ENCODE results near the gene LAX1. TPM values are rescaled to one million over a fixed set of nuclear protein-coding genes. Genes with fewer than 3 reads are reported as not detected.

Gene LAX1
- total and polyA plus RNA-seq, 10 of the 15 experiments (the other 5 are each of a cell fraction or from before 2014, with no cell fraction given), result 2.1 to 15.0 (median 9.0) TPM

DNA sequence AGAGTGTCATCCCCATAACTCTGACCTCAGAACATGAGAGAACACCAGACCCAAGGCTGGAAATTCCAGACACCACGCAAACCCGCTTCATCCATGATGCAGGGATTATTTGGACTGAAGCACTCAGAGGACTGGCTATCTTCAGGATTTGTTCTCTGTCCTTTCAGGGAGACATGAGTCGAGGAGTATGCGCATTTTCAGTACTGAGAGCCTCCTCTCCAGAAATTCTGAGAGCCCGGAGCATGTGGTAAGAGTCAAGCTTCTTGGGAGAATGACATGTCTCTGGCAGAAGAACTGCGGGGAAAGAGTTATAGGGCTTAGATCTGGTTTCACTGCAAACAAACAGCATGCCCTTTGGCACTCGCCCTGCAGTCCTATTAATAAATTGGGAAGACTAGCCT is 6.9 kb downstream of the LAX1 start:
- Histone ChIP-seq H3K4me1 (ENCODE audit: control insufficient read depth, insufficient read depth, low read length) (no peaks in the 10 kb centered on the region), H3K4me3 (no peak overlapping the region), H3K9ac (ENCODE audit: control insufficient read depth, insufficient read depth, low read length) (no peak overlapping the region), H4K20me1 (ENCODE audit: control insufficient read depth, insufficient read depth) (no peaks in the 10 kb centered on the region), H2AFZ (ENCODE audit: control insufficient read depth, low read depth, low read length) (no peak overlapping the region), H3K36me3 (ENCODE audit: control insufficient read depth in 2 of 2, insufficient read depth in 2 of 2, low read length in 1 of 2) (0 out of 4 replicates have a peak, but pooled peaks cover 0 to 8% of the 10 kb centered on the region in 2 experiments), H3K27ac (ENCODE audit: control insufficient read depth, insufficient read depth) (no peak overlapping the region), H3K27me3 (replicated peaks in 1 of 2; ENCODE audit: control insufficient read depth in 2 of 2, insufficient read depth in 2 of 2, low read length in 1 of 2) (no peaks in the 10 kb centered on the region), H3K79me2 (ENCODE audit: control insufficient read depth, insufficient read depth, low read length) (no peaks in the 10 kb centered on the region; the same call in 1 of the 2 replicates), H3K9me3 (replicated peaks; ENCODE audit: control insufficient read depth, insufficient read depth, low read length) (no peaks in the 10 kb centered on the region), H3K4me2 (ENCODE audit: control insufficient read depth, insufficient read depth) (no peak overlapping the region)
- POLR2A ChIA-PET, result no interaction called here
- intact Hi-C loops (cut with micrococcal nuclease; ENCODE audit: unreplicated experiment), result no loop called here
- no peak for FAIRE-seq
- ATAC-seq, result no peak
- CTCF ChIA-PET, result interaction anchor here (0.6 kb wide), 1 partner anchor 385 kb away, joined by 3 read pairs; no protein-coding TSS in a partner anchor
- TF ChIP-seq, protein P1, sequence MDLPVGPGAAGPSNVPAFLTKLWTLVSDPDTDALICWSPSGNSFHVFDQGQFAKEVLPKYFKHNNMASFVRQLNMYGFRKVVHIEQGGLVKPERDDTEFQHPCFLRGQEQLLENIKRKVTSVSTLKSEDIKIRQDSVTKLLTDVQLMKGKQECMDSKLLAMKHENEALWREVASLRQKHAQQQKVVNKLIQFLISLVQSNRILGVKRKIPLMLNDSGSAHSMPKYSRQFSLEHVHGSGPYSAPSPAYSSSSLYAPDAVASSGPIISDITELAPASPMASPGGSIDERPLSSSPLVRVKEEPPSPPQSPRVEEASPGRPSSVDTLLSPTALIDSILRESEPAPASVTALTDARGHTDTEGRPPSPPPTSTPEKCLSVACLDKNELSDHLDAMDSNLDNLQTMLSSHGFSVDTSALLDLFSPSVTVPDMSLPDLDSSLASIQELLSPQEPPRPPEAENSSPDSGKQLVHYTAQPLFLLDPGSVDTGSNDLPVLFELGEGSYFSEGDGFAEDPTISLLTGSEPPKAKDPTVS (IDR thresholded peaks at IDR 0.05; ENCODE audit: low read depth, low read length), result no peak
- TF ChIP-seq JUNB (IDR thresholded peaks at IDR 0.05) (no peak), ZBED1 (IDR thresholded peaks at IDR 0.05; ENCODE audit: borderline replicate concordance) (no peak), ASH2L (IDR thresholded peaks at IDR 0.05; ENCODE audit: borderline replicate concordance, low read depth) (no peak), SMAD5 (IDR thresholded peaks at IDR 0.05; ENCODE audit: low read depth) (no peak), TBL1XR1 (IDR thresholded peaks at IDR 0.05; ENCODE audit: low read depth, low read length) (no peak), POLR2AphosphoS2 (IDR thresholded peaks at IDR 0.05; ENCODE audit: low read depth, low read length) (no peak)
- TF ChIP-seq, protein P2, sequence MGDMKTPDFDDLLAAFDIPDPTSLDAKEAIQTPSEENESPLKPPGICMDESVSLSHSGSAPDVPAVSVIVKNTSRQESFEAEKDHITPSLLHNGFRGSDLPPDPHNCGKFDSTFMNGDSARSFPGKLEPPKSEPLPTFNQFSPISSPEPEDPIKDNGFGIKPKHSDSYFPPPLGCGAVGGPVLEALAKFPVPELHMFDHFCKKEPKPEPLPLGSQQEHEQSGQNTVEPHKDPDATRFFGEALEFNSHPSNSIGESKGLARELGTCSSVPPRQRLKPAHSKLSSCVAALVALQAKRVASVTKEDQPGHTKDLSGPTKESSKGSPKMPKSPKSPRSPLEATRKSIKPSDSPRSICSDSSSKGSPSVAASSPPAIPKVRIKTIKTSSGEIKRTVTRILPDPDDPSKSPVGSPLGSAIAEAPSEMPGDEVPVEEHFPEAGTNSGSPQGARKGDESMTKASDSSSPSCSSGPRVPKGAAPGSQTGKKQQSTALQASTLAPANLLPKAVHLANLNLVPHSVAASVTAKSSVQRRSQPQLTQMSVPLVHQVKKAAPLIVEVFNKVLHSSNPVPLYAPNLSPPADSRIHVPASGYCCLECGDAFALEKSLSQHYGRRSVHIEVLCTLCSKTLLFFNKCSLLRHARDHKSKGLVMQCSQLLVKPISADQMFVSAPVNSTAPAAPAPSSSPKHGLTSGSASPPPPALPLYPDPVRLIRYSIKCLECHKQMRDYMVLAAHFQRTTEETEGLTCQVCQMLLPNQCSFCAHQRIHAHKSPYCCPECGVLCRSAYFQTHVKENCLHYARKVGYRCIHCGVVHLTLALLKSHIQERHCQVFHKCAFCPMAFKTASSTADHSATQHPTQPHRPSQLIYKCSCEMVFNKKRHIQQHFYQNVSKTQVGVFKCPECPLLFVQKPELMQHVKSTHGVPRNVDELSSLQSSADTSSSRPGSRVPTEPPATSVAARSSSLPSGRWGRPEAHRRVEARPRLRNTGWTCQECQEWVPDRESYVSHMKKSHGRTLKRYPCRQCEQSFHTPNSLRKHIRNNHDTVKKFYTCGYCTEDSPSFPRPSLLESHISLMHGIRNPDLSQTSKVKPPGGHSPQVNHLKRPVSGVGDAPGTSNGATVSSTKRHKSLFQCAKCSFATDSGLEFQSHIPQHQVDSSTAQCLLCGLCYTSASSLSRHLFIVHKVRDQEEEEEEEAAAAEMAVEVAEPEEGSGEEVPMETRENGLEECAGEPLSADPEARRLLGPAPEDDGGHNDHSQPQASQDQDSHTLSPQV (IDR thresholded peaks at IDR 0.05), result no peak
- TF ChIP-seq, protein P3, sequence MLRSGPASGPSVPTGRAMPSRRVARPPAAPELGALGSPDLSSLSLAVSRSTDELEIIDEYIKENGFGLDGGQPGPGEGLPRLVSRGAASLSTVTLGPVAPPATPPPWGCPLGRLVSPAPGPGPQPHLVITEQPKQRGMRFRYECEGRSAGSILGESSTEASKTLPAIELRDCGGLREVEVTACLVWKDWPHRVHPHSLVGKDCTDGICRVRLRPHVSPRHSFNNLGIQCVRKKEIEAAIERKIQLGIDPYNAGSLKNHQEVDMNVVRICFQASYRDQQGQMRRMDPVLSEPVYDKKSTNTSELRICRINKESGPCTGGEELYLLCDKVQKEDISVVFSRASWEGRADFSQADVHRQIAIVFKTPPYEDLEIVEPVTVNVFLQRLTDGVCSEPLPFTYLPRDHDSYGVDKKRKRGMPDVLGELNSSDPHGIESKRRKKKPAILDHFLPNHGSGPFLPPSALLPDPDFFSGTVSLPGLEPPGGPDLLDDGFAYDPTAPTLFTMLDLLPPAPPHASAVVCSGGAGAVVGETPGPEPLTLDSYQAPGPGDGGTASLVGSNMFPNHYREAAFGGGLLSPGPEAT (IDR thresholded peaks at IDR 0.05; ENCODE audit: low read depth), result no peak
- TF ChIP-seq, protein P4, sequence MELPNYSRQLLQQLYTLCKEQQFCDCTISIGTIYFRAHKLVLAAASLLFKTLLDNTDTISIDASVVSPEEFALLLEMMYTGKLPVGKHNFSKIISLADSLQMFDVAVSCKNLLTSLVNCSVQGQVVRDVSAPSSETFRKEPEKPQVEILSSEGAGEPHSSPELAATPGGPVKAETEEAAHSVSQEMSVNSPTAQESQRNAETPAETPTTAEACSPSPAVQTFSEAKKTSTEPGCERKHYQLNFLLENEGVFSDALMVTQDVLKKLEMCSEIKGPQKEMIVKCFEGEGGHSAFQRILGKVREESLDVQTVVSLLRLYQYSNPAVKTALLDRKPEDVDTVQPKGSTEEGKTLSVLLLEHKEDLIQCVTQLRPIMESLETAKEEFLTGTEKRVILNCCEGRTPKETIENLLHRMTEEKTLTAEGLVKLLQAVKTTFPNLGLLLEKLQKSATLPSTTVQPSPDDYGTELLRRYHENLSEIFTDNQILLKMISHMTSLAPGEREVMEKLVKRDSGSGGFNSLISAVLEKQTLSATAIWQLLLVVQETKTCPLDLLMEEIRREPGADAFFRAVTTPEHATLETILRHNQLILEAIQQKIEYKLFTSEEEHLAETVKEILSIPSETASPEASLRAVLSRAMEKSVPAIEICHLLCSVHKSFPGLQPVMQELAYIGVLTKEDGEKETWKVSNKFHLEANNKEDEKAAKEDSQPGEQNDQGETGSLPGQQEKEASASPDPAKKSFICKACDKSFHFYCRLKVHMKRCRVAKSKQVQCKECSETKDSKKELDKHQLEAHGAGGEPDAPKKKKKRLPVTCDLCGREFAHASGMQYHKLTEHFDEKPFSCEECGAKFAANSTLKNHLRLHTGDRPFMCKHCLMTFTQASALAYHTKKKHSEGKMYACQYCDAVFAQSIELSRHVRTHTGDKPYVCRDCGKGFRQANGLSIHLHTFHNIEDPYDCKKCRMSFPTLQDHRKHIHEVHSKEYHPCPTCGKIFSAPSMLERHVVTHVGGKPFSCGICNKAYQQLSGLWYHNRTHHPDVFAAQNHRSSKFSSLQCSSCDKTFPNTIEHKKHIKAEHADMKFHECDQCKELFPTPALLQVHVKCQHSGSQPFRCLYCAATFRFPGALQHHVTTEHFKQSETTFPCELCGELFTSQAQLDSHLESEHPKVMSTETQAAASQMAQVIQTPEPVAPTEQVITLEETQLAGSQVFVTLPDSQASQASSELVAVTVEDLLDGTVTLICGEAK (IDR thresholded peaks at IDR 0.05; ENCODE audit: borderline replicate concordance), result no peak
- no peak for DNase-seq (ENCODE audit: low read depth, low spot score)
- in situ Hi-C loops (cut with MboI), result no loop called here
- SMC1A ChIA-PET (ENCODE audit: uncharacterized antibody, unreplicated experiment), result no interaction called here
- RAD21 ChIA-PET (ENCODE audit: unreplicated experiment), result no interaction called here
- BruUV-seq (replicated peaks), result no TSS peak
- 96% methylated on average over 7 of the region's 7 CpGs for WGBS (ENCODE audit: insufficient coverage, insufficient replicate concordance, low lambda C conversion rate, missing lambda C conversion rate)

Data from GM12878 (cell line).